CD14-positive monocyte (primary cell): ENCODE measurements around the gene TTYH1. TPM values are rescaled to one million over a fixed set of nuclear protein-coding genes. Genes with fewer than 3 reads are reported as not detected.

Experiments used
- DNase-seq, 3 donors: peaks; one replicate each; pipeline ENCODE4 v3.0.0-alpha.2; 2011 to 2022
- H2AFZ ChIP-seq: 2 replicates; pipeline ENCODE4 v1.6.0; 2012; ENCODE audit warnings: mild to moderate bottlenecking, low read depth, low read length, inconsistent platforms; ENCODE audit not compliant: insufficient read depth, poor library complexity, severe bottlenecking
- H3K27ac ChIP-seq, 2 donors: 1 replicate in 1 of 2; 2 replicates in 1 of 2; pipeline ENCODE4 v1.5.1; 2012 to 2013; ENCODE audit warnings: low read length in 2 of 2, control low read depth in 1 of 2, inconsistent platforms in 1 of 2, low read depth in 1 of 2, mild to moderate bottlenecking in 1 of 2
- H3K27me3 ChIP-seq, 2 donors: one replicate each; pipeline versions ENCODE4 v1.6.0 to v1.6.1; 2011 to 2013; ENCODE audit warnings: low read length in 2 of 2; ENCODE audit not compliant: control insufficient read depth in 2 of 2, insufficient read depth in 2 of 2
- H3K36me3 ChIP-seq, 2 donors: replicated peaks in 1 of 2; 1 replicate in 1 of 2; 2 replicates in 1 of 2; pipeline versions ENCODE4 v1.5.1 to v1.6.1; 2012 to 2013; ENCODE audit warnings: low read length in 2 of 2, control low read depth in 1 of 2, inconsistent platforms in 1 of 2, mild to moderate bottlenecking in 1 of 2; ENCODE audit not compliant: insufficient read depth in 2 of 2, control insufficient read depth in 1 of 2
- H3K4me1 ChIP-seq, 2 donors: 1 replicate in 1 of 2; 2 replicates in 1 of 2; pipeline versions ENCODE4 v1.5.1 to v1.6.1; 2012 to 2013; ENCODE audit warnings: low read length in 2 of 2, control low read depth in 1 of 2, inconsistent platforms in 1 of 2, mild to moderate bottlenecking in 1 of 2, moderate library complexity in 1 of 2; ENCODE audit not compliant: insufficient read depth in 2 of 2, control insufficient read depth in 1 of 2
- H3K4me2 ChIP-seq: replicated peaks from 2 replicates; pipeline ENCODE3; 2012; ENCODE audit warnings: low read length, moderate library complexity, mild to moderate bottlenecking; ENCODE audit not compliant: poor library complexity, severe bottlenecking; ENCODE audit errors: extremely low read depth
- H3K4me3 ChIP-seq, 3 experiments: fragments of 200-600 bp in 1 of 3; sonication (generic) in 1 of 3; replicated peaks in 1 of 3; 1 replicate in 2 of 3; 2 replicates in 1 of 3; pipeline ENCODE4 v1.5.1; 2011 to 2013; ENCODE audit warnings: low read length in 3 of 3, mild to moderate bottlenecking in 3 of 3, control low read depth in 2 of 3, low read depth in 2 of 3, inconsistent platforms in 1 of 3, moderate library complexity in 1 of 3
- H3K79me2 ChIP-seq: 2 replicates; pipeline ENCODE4 v1.6.0; 2012; ENCODE audit warnings: mild to moderate bottlenecking, control low read depth, inconsistent platforms, low read length, moderate library complexity; ENCODE audit not compliant: insufficient read depth
- H3K9ac ChIP-seq: 2 replicates; pipeline ENCODE4 v1.6.0; 2017; ENCODE audit warnings: low read length, mild to moderate bottlenecking; ENCODE audit not compliant: insufficient read depth, poor library complexity, severe bottlenecking
- H3K9me3 ChIP-seq, 2 donors: replicated peaks in 1 of 2; 1 replicate in 1 of 2; 2 replicates in 1 of 2; pipeline versions ENCODE4 v1.5.1 to v1.6.1; 2012 to 2013; ENCODE audit warnings: low read length in 2 of 2, control low read depth in 1 of 2; ENCODE audit not compliant: control insufficient read depth in 1 of 2, insufficient read depth in 1 of 2
- H4K20me1 ChIP-seq: 2 replicates; pipeline ENCODE4 v1.6.0; 2012; ENCODE audit warnings: mild to moderate bottlenecking, low read length, control low read depth, moderate library complexity; ENCODE audit not compliant: insufficient read depth
- H3K27ac Mint-ChIP-seq, 7 donors: one replicate each; pipeline ENCODE4 v1.8.0; 2020; ENCODE audit warnings: mild to moderate bottlenecking in 7 of 7, mixed read lengths in 7 of 7, moderate library complexity in 6 of 7, inconsistent platforms in 2 of 7
- H3K27me3 Mint-ChIP-seq, 3 donors: one replicate each; pipeline ENCODE4 v1.8.0; 2021 to 2022; ENCODE audit warnings: low read depth in 3 of 3, mild to moderate bottlenecking in 3 of 3, mixed read lengths in 3 of 3, moderate library complexity in 3 of 3, inconsistent platforms in 1 of 3
- H3K36me3 Mint-ChIP-seq, 2 donors: one replicate each; pipeline ENCODE4 v1.8.0; 2020; ENCODE audit warnings: mixed read lengths in 2 of 2, inconsistent platforms in 1 of 2, mild to moderate bottlenecking in 1 of 2
- H3K4me1 Mint-ChIP-seq: one replicate; pipeline ENCODE4 v1.8.0; 2020; ENCODE audit warnings: mild to moderate bottlenecking, mixed read lengths
- H3K4me3 Mint-ChIP-seq, 2 donors: one replicate each; pipeline ENCODE4 v1.8.0; 2020; ENCODE audit warnings: mild to moderate bottlenecking in 2 of 2, mixed read lengths in 2 of 2, moderate library complexity in 1 of 2
- H3K9me3 Mint-ChIP-seq, 7 donors: one replicate each; pipeline ENCODE4 v1.8.0; 2020 to 2022; ENCODE audit warnings: mixed read lengths in 7 of 7, mild to moderate bottlenecking in 6 of 7, moderate library complexity in 6 of 7, inconsistent platforms in 2 of 7
- CTCF ChIP-seq: fragments of 200-600 bp; IDR thresholded peaks from one replicate; pipeline ENCODE4 v1.8.0; 2022; ENCODE audit warnings: antibody characterized with exemption, mild to moderate bottlenecking
- WGBS: methylation state at CpG from one replicate; pipeline ENCODE4 v1.1.5; 2013; ENCODE audit warnings: missing lambda C conversion rate; ENCODE audit not compliant: insufficient coverage; 5-methylcytosine and 5-hydroxymethylcytosine counted together
- intact Hi-C, 2 donors: fragments of 100-400 bp; cut with micrococcal nuclease; formaldehyde crosslinking; loops; one replicate each; pipeline versions ENCODE4 v1.15.0 to v1.15.1; 2023
- polyA plus RNA-seq, 3 donors: library from polyadenylated mRNA; depleted of rRNA in 1 of 3; unstranded in 2 of 3; stranded (reverse) in 1 of 3; fragments of 300-500 nt in 2 of 3; fragments of >200 nt in 1 of 3; fragmentation: Illumina TruSeq in 2 of 3; gene quantifications; 1 replicate in 2 of 3; 2 replicates in 1 of 3; pipeline ENCODE4 v1.2.3, GENCODE V29; 2012 to 2021

The TTYH1 gene
- polyA plus RNA-seq, 3 donors = not detected

- TF ChIP-seq CTCF = no peak
- peaks cover 10 to 21% (median 21%) of the 10 kb centered on the region in 3 donors for H3K27me3 Mint-ChIP-seq
- Histone ChIP-seq H4K20me1 (peaks cover 57% of the 10 kb centered on the region), H3K9me3 (peaks cover 0 to 3% of the 10 kb centered on the region in 2 donors), H3K4me2 (peak overlapping the region; percentile 94), H3K4me3 (peak overlapping the region in 2 of 3 experiments; percentile 31 to 89), H3K27ac (peak overlapping the region; percentile 83 to 87), H3K9ac (peak overlapping the region; percentile 74), H3K27me3 (peaks cover 0 to 11% of the 10 kb centered on the region in 2 donors), H2AFZ (no peak overlapping the region), H3K79me2 (peaks cover 31% of the 10 kb centered on the region), H3K36me3 (peaks cover 50% of the 10 kb centered on the region in 2 donors), H3K4me1 (peaks cover 33 to 42% of the 10 kb centered on the region in 2 donors)
- WGBS = 88% methylated on average over 12 of the region's 15 CpGs
- peaks cover 0 to 14% (median 9%) of the 10 kb centered on the region in 7 donors for H3K9me3 Mint-ChIP-seq
- H3K4me3 Mint-ChIP-seq = peak overlapping the region in 1 of 2 donors; percentile 62
- peak overlapping the region; percentile 54 to 86 (median 70) for H3K27ac Mint-ChIP-seq
- H3K4me1 Mint-ChIP-seq = peaks cover 32% of the 10 kb centered on the region
- peaks cover 38 to 45% of the 10 kb centered on the region in 2 donors for H3K36me3 Mint-ChIP-seq
- intact Hi-C loops = loop anchor here in 1 of 2 donors (2.0 kb wide), 1 partner anchor 13 kb away; the partner anchor contains the start of gene LENG8
- no peak for DNase-seq
Observed at GRCh38 chr19:54462047-54462654, 46.9 kb downstream of the TTYH1 start.

- intact Hi-C loops = loop anchor here in 1 of 2 donors (2.0 kb wide), 1 partner anchor 14 kb away; the partner anchor contains the start of gene LENG8
Observed at GRCh38 chr19:54462655-54463530, 47.6 kb downstream of the TTYH1 start.

More at GRCh38 chr19:54462655-54463530, 47.6 kb downstream of the TTYH1 start:
- DNase-seq = peak; percentile 69 to 75 (median 74)
- Histone ChIP-seq H3K27me3 (peaks cover 0 to 18% of the 10 kb centered on the region in 2 donors), H3K4me3 (peak overlapping the region; percentile 32 to 89 (median 66)), H4K20me1 (peaks cover 50% of the 10 kb centered on the region), H3K27ac (peak overlapping the region; percentile 83 to 87), H3K4me2 (peak overlapping the region; percentile 94), H3K9me3 (peaks cover 0 to 3% of the 10 kb centered on the region in 2 donors), H3K4me1 (peaks cover 33 to 42% of the 10 kb centered on the region in 2 donors), H3K79me2 (peaks cover 26% of the 10 kb centered on the region), H3K9ac (peak overlapping the region; percentile 74), H2AFZ (peak overlapping the region; percentile 60), H3K36me3 (peaks cover 42 to 43% of the 10 kb centered on the region in 2 donors)
- peak overlapping the region; percentile 51 to 85 for H3K4me3 Mint-ChIP-seq
- H3K9me3 Mint-ChIP-seq = peaks cover 0 to 16% (median 9%) of the 10 kb centered on the region in 7 donors
- peak overlapping the region; percentile 63 to 96 (median 78) for H3K27ac Mint-ChIP-seq
- peaks cover 32% of the 10 kb centered on the region for H3K4me1 Mint-ChIP-seq
- WGBS = 7% methylated on average over 91 of the region's 91 CpGs
- peaks cover 11 to 27% (median 27%) of the 10 kb centered on the region in 3 donors for H3K27me3 Mint-ChIP-seq
- peak; percentile 49 for TF ChIP-seq CTCF
- H3K36me3 Mint-ChIP-seq = peaks cover 32 to 38% of the 10 kb centered on the region in 2 donors
